GM21825 (cell line): Measurements from ENCODE around the gene MBOAT2.

Source experiments
- ATAC-seq: cut with Tn5 transposase; IDR thresholded peaks from one replicate; pipeline ENCODE4 v1.9.1; 2021; ENCODE audit warnings: mild to moderate bottlenecking, moderate library complexity; ENCODE audit not compliant: unreplicated experiment

MBOAT2 gene

DNA sequence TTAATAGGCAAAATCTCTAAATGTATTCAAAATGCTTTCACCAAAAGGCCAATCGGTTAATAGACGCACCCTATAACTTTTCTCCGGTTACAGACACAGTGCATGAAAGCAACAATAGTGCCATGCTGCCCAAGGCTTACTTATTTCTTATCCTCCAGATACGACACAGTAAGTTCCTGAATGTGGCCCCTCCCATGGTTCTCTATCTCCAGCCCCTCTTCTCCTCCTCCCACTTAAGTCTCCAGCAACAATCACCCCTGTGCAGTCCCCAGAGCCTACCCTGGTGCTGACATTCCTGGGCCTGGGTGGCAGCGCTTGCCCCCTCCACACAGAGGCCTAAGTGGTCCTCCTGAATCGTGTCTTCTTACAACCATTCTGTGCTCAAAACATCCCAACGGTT is 169.6 kb downstream of the MBOAT2 start:
- no peak for ATAC-seq

DNA sequence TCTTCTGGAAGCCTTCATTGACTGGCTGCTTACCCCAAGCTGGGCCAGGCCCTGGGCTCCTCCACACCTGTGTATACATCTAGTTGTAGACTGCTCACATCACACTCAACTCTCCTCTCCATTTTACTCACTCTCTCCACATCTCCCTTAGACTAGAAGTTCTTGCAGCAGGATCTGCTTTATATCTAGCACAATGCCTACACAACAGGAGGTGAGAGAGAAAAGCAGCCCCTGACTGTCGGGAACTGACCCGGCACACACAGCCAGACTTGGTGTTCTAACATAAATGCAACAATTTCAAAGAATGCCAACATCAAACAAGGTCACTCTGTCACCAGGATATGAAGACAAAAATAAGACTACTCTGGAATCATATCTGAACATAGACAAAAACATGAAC is 172.0 kb downstream of the MBOAT2 start:
- no peak for ATAC-seq

DNA sequence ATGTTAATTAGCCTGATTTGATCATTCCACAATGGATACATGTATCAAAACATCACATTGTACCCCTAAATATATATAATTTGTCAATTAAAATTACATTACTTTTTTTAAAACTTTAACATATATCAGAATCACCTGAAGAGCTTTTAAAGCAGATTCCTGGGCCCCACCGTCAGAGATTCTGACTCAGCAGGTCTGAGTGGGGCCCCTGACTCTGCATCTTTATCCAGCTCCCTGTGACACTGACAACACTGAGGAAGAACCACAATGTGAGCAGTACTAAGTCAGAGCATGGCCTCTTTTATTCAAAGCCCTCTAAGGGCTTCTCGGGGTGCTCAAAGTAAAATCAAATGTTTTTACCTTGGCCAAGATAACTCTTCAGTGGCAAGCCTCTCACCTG is 175.8 kb downstream of the MBOAT2 start:
- no peak for ATAC-seq

DNA sequence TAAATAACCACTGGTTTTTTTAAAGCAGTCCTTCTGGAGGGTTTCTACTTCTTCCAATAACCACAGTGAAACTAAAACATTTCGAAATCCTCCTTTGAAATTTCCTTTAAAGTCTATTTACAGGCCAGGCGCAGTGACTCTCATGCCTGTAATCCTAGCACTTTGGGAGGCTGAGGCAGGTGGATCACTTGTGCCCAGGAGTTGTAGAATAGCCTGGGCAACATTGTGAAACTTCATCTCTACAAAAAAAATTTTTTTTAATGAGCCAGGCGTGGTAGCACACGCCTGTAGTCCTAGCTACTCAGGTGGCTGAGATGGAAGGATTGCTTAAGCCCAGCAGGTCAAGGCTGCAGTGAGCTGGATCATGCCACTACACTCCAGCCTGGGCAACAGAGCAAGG is 181.3 kb downstream of the MBOAT2 start:
- ATAC-seq = no peak

DNA sequence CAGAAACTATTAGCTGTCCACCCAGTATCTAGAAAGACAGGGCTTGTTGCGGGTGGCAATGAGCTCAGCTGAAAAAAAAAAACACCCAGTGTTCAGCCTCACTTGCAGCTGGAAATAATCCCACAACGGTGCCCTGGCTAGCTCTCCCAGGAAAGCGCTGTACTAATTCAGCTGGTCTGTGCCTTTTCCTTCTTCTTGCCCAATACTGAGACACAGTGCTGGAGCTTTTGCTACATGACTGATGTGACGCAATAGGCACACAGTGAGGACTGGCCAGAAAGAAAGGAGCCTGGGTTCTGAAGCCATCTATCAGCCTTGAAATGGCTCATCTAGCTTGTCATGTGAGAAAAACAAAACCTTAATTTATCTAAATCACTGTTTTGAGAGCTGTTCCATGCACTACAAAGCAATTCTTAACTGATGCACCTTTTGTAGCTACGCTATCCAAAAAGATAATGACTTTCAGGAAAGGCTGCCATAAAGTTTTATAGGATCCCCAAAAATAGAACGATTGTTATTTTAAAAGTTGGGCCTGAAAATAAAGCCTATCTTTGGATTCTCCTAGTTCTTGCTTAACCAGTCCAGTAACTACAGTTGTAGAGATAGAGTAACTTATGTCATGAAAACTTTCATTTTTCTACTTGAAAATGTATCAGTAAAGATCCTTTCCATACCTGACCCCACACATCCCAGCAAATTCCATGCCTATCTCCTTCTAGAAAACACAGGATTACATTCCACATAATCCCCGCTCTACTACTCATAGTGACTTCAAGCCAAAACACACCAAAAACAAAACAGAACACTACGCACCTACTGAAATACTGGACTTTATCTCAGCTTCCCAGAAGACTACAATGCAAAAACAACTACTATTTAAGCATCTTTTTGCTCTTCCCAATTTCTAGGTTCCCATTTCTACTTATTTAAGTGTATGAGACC is 181.9 kb downstream of the MBOAT2 start:
- no peak for ATAC-seq

DNA sequence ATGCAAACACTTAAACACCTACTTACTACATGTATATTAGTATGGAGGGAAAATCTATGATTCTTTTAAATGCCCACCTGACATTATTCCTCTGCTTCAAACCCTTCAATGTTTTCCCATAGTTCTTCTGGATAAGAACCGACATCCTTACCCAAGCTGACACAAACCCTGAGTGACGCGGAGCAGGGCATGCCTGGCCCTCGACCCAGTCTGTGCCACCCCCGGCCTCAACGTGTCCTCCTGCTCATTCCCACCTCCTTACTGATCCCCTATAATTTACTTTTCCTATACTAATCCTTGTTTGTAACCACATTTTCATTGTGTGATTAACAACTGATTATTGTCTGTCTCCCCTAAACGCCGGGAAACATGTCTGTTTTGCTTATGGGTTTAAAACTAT is 183.5 kb downstream of the MBOAT2 start:
- ATAC-seq = no peak

DNA sequence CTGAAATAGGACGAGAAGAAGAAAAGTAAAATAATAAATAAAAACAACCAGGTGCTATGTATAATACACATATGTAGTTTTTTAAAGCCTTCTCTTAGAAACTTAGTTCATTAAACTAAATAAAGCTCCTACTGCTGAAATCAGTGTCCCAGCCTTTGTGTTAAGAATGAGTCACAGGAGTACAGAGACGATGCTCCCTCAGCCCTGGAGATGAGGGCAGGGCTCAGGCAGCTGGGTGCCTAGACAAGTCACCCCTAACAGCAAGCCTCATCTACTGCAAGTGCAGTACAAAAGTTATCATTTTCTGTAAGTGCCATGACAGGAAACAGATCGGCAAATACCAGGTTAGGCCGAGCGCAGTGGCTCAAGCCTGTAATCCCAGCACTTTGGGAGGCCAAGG is 184.3 kb downstream of the MBOAT2 start:
- no peak for ATAC-seq

DNA sequence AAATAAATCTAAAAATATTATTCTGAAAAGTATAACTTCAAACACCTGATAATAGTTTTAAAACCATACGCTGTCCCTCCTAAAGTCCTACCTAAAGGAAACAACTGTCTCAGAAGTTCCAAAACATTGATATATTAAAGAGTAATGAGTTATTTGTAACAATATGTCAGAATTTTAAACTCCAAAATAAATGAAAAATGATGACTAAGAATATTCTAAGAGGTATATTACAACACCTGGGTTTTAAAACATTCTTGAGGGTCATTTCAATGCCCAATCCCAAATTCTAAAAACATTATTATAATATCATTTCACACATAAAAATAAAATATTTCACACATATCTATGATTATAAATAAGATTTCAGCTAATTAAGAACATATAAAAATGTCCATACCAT is 186.3 kb downstream of the MBOAT2 start:
- ATAC-seq = no peak

DNA sequence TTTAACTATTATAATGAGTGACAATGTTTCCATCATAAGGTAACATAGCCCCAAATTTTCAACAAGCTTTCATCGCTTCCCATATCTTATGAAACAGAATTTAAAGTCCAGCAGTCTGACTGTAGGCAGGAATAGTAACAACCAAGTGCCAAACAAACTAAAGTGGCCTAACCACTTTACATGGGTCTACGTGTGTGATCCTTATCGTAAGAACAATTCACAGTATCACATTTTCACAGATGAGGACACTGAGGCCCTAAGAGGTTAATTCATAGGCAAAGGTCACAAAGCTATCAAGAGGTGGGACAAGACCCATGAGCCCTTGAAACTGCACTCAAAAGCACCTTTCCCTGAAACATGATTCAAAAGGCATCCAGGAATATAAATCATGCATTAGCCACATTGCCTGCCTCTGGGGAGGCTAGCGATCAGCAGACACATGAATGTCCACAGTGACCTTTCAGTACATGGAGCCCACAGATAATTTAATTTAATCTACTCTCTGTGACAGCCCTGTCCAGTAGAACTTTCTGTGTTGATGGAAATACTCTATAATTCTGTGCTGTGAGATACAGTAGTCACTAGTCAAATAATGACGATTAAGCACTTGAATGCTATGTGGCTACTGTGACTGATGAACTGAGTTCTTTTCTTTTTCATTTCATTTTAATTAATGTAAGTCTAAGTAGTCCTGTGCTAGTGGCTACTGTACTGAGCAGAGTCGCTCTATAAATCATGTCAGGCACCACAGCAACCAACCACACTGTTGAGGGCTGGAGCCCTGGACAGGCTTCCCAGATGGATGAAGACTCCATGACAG is 196.4 kb downstream of the MBOAT2 start:
- no peak for ATAC-seq

DNA sequence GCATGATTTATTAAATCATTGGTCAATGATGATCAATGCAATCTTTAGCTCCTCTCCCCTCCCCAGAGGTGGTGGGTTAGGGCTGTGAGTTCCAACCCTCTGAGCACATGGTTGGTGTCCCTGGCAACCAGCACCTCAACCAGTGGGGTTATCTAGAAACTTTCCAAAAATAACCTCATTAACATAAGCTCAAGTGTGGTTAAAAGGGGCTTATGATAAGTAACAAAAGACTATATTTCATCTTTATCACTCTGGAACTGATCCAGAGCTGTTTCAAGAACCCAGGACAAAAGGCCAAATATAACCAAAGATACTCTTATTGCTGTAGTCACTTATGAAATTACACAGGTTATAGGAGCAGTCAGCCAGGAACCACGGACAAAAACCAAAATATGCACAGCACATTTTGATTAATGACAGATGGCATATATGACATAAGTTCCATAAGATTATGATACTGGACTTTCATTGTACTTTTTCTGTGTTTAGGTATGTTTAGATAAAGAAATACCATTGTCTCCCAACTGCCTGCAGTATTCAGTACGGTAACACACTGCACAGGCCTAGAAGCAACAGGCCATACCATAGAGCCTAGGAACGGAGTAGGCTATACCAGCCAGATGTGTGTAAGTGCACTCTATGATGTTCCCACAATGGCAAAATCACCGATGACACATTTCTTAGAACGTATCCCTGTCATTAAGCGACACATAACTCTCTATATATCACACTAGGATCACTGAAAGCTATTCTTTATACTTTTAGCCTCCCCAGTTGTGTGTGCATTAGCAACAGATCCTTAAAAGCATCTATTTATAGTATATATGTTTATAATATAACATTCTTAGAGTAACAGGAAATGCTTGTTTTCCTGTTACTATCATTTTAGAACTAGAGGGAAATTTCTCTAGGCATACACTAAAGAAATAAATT is 197.9 kb downstream of the MBOAT2 start:
- no peak for ATAC-seq

DNA sequence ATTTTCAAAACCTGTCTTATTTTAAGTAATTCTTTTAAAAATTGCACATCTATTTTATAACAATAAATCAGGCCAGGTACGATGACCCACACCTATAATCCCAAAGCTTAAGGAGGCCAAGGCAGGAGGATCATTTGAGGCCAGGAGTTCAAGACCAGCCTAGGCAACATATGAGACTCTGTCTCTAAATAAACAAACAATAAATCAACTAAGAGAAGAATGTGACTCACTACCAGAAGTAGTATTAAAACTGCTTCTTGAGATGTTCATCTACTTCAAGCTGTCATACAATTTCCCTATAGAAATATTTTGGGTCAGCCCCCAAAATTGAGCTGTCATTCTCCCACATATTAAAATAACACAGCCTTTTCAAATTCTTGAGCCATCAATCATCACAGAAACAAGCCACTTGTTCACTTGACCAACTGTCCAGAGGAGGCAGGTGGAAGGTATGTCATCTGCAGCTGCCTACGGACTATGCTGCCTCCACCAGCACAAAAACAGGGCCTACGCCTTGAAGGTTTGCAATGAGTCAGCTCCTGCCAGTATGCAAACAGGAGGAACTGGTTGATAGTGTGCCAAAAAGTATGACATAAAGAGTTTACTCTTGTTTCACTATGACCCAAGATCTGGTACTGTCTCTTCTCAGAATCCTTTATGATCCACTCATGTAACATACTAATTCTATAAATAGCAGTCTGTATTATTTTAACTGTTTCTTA is 199.7 kb downstream of the MBOAT2 start:
- ATAC-seq = peak; percentile 95

DNA sequence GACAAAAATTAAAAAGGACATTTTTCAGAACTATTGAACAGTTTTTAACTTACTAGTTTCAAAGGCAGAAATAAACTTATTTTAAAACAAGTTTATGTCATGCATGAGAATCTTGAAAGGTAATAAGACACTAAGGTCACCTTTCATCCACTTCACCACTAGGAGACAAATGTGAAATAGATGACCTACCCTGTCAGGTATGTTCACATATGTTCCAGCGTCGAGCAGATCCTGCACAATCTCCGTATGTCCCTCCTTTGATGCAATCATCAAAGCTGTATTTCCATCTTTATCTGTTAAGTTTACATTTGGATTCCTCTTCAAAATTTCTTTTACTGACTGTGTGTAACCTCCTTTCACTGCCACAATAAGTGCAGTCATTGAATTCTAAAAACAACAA is 200.7 kb downstream of the MBOAT2 start:
- ATAC-seq = no peak
